ENCODE results near the gene MEI1. TPM values are rescaled to one million over a fixed set of nuclear protein-coding genes. Genes with fewer than 3 reads are reported as not detected.

Gene MEI1
- total RNA-seq, 1 experiment from 2014 or later = 0.20 TPM

- no peak overlapping the region for H2BK20ac ChIP-seq (ENCODE audit: low read depth, low read length, poor library complexity, severe bottlenecking)
- H3K23ac ChIP-seq (ENCODE audit: insufficient read length, low read depth, low read length) = no peak overlapping the region
- H3K79me2 ChIP-seq (ENCODE audit: insufficient read depth, low read length) = peaks cover 58% of the 10 kb centered on the region
- Mint-ChIP-seq H3K27ac (peak overlapping the region; percentile 32 to 82 (median 54); a peak in 5 of 7 replicates), H3K27me3 (ENCODE audit: low read depth) (no peaks in the 10 kb centered on the region), H3K4me3 (0 out of 5 replicates have a peak overlapping the region, but pooled peaks of 1 of the 2 experiments have one; percentile 24), H3K36me3 (ENCODE audit: insufficient read depth in 1 of 3, low read depth in 3 of 3) (peaks cover 28 to 56% (median 40%) of the 10 kb centered on the region in 3 experiments), H3K9me3 (no peaks in the 10 kb centered on the region), H3K4me1 (peaks cover 44 to 53% of the 10 kb centered on the region in 2 experiments)
- no peak overlapping the region for H3K56ac ChIP-seq (ENCODE audit: insufficient read length, low read depth, low read length)
- H3K23me2 ChIP-seq (ENCODE audit: insufficient read length, low read depth, low read length, poor library complexity, severe bottlenecking) = peaks cover 11% of the 10 kb centered on the region
- no CpG with 5 or more reads among the region's 2 CpGs for WGBS (ENCODE audit: extremely low coverage, insufficient read length, low lambda C conversion rate)
- no peak overlapping the region for H3K9ac ChIP-seq (ENCODE audit: extremely low read depth, insufficient read length, low read length)
- no peaks in the 10 kb centered on the region for H3K27me3 ChIP-seq (ENCODE audit: insufficient read depth, low read length)
- no peak overlapping the region for H4K5ac ChIP-seq (ENCODE audit: insufficient read length, low read depth, low read length)
- H4K20me1 ChIP-seq (ENCODE audit: control insufficient read depth, insufficient read depth, insufficient read length) = peaks cover 2% of the 10 kb centered on the region
- H2AFZ ChIP-seq (ENCODE audit: low read length) = no peak overlapping the region
- H2BK5ac ChIP-seq (ENCODE audit: insufficient read length, low read length) = no peak overlapping the region
- no peak overlapping the region for H3K27ac ChIP-seq (ENCODE audit: insufficient read length, low read depth, low read length)
- H3T11ph ChIP-seq (ENCODE audit: low read length) = no peak overlapping the region
- no peaks in the 10 kb centered on the region for H3K9me3 ChIP-seq (ENCODE audit: control insufficient read depth, low read depth, low read length)
- H3K18ac ChIP-seq (ENCODE audit: insufficient read length, low read depth, low read length) = no peak overlapping the region
- DNase-seq = no peak
- no peak for TF ChIP-seq CTCF (conservative IDR thresholded peaks at IDR 0.05)
- no peak overlapping the region for H3K14ac ChIP-seq (ENCODE audit: insufficient read depth, low read length)
- H2BK15ac ChIP-seq (ENCODE audit: low read depth, low read length) = no peak overlapping the region
- no peak overlapping the region for H2BK12ac ChIP-seq (ENCODE audit: insufficient read length, low read depth, low read length)
- no peak overlapping the region for H3K4me2 ChIP-seq (ENCODE audit: insufficient read depth, insufficient read length, low read length)
- H2BK120ac ChIP-seq (ENCODE audit: low read depth, low read length, poor library complexity, severe bottlenecking) = no peak overlapping the region
- H4K91ac ChIP-seq (ENCODE audit: insufficient read length, low read depth, low read length) = no peak overlapping the region
- H2AK5ac ChIP-seq (ENCODE audit: insufficient read length, low read length) = no peak overlapping the region
- H3K79me1 ChIP-seq (ENCODE audit: insufficient read depth, low read depth, low read length, poor library complexity, severe bottlenecking) = peaks cover 3% of the 10 kb centered on the region
- no peak overlapping the region for H4K8ac ChIP-seq (replicated peaks; ENCODE audit: insufficient read length, low read depth, low read length)
- no peaks in the 10 kb centered on the region; the same call in 1 of the 2 replicates for H3K4me1 ChIP-seq (ENCODE audit: insufficient read depth, low read length)
- no peak overlapping the region for H3K4ac ChIP-seq (ENCODE audit: low read depth, low read length)
Observed at GRCh38 chr22:41836551-41836950, 137.2 kb downstream of the MEI1 start.

Measured in H9 (cell line).